ENCODE results near the gene UBXN7.

DNA sequence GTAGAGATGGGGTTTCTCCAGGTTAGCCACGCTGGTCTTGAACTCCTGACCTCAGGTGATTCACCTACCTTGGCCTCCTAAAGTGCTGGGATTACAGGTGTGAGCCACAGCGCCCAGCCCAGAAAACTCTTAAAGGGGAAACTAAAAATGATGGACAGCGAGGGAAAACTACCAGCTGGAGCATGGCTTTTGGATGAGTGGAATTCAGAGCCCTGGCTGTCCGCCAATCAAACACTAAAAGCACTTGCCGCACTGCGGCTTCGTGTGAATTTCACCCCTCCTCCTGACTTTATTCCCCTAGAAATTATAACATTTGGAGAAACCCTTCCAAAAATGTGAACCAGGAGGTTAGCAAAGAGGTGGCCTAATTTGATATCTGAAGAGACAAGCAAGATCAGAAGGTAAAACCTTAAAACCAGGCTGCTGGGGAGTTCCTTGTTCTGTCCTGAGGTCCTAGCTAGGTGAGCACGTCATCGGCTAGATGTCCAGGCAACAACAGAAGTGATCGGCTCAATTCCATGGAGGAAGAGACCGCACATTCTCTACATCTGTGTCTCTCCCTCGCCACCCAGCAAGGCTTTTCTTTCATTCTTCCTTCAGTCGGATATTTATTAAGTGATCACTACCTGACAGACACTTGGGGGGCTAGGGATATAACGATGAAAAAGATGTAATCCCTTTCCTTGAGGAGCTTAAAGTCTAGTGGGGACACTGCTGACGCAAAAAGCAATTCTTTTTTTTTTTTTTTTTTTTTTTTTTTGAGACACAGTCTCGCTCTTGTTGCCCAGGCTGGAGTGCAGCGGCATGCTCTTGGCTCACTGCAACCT is 95.7 kb downstream of the UBXN7 start:
- TF ChIP-seq ZNF274 (IDR thresholded peaks at IDR 0.05; ENCODE audit: low read depth, low read length) (no peak), YY1 (IDR thresholded peaks at IDR 0.05; ENCODE audit: insufficient read depth, insufficient read length) (no peak)

Measured in NT2/D1 (cell line).